Suppressor macrophage treated with lipopolysaccharide for 1 hour (primary cell): Measurements from ENCODE around the gene ERO1A.
A peak's percentile ranks its signal among the peaks of the same experiment; 100 is the strongest.
"Not testable (repeated sequence)": the region's sequence is repeated elsewhere in the genome, so short reads cannot be mapped to it uniquely, and the experiment has no call there.

ENCODE experiments used
- DNase-seq, 3 donors: peaks; one replicate each; pipeline ENCODE4 v3.0.0-alpha.2; 2020 to 2022

ERO1A gene

DNA sequence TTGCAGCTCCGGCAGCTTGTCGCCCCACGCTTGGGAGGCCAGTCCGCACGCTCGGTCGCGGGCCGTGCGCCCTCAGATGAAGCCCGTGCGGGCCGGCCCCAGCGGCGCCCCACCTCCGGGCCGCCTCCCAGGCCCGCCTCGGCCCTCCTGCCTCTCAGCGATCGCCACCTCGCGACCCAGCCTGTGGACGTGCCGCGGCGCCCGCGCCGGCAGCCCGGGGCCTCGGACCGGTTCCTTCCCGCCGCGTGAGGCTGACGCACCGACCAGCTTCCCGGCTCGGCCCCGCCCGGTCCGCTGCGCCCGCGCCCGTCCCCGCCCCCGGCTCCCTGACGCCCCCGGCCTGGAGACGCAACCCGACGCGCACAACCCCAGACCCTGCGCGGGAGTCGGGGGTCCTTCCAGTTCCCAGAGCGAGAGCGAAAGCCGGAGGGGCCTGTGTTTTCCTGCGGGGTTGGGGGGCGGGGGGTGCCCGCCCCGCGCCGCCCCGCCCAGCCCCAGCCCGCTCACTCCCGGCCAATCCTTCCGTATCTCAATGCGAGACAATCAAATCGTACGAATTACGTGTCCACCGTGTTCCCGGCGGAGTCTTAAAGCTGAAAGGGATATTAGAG is at the start of gene ERO1A:
ERO1A (minus strand) TSS at position 78 of the 611 bp plus-strand sequence; CDS start at position 1, 77 bp downstream.
- peak; percentile 92 to 97 (median 96) for DNase-seq

- peak in 1 of 3 donors; percentile 8 for DNase-seq
Observed at GRCh38 chr14:52741865-52742264, 46.5 kb upstream of the ERO1A start.

GRCh38 chr14:52740751-52741150 is 45.4 kb upstream of the ERO1A start:
- DNase-seq: no peak

DNA sequence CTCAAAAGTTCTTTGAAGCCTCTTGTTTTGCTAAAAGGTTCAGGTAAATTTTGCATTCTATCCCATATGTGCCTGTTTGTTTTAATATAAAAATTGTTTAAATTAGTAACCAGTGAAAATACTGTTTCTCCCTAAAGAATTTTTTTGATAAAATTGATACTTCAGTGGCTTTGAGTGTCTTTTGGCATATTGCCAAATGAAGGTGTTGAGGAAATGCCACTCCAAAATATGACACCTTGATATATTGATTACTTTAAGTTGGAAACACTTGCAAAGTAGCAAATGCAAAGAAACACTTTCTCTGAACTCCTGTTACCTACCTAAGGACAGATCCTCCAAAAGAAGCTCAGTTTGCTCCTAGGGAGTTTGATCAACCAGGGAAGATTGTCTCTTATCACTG is 43.1 kb upstream of the ERO1A start:
- DNase-seq: no peak

- no peak for DNase-seq
Observed at GRCh38 chr14:52735921-52736489, 40.6 kb upstream of the ERO1A start.

DNA sequence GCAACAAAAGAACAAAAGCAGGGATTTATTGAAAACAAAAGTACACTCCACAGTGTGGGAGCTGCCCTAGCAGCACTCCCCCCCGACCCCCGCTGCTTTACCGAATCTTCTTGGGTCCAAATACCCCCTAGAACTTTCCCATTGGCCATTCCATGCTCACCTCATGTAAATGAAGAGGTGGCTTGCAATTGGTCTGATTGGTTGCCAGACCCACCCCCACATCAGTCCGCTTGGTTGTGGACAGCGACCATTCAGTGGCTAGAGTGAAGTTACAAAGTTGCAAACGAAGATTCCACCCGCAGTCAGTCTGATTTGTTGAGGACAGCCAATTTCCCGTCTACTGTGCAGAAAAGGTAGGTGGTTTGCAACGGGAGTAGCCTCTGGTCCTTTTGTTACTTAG is 38.5 kb upstream of the ERO1A start:
- DNase-seq: no peak

GRCh38 chr14:52730709-52731111 is 35.4 kb upstream of the ERO1A start:
- peak in 2 of 3 donors; percentile 42 to 48 for DNase-seq

- peak; percentile 97 to 99 (median 99) for DNase-seq
Observed at GRCh38 chr14:52729925-52730708, 34.8 kb upstream of the ERO1A start, which contains the start of gene STYX. Gene STYX, plus strand, starts transcription at chr14:52730166. Its CDS starts 309 bp downstream, at chr14:52730475.

DNA sequence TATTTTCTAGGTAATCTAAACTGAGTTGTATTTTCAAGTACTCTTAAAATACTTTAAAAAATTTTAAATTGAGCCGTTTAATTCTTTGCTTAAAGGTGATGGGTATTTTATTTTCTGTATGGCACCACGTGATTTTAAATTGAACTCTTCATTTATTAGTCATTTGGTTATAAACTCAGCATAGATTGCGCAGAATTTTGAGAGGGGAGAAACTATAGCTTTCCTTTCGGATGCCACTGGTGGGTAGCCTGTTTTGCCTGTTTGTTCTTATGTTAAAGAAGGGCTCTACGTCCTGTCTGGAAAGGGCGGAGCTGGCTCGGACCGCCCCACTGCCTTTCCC is 34.2 kb upstream of the ERO1A start:
- DNase-seq: no peak

- DNase-seq: not testable (repeated sequence)
Observed at GRCh38 chr14:52729035-52729434, 33.7 kb upstream of the ERO1A start.

- DNase-seq: not testable (repeated sequence)
Observed at GRCh38 chr14:52727509-52727908, 32.2 kb upstream of the ERO1A start.

GRCh38 chr14:52724360-52724644 is 28.9 kb upstream of the ERO1A start:
- DNase-seq: no peak

DNA sequence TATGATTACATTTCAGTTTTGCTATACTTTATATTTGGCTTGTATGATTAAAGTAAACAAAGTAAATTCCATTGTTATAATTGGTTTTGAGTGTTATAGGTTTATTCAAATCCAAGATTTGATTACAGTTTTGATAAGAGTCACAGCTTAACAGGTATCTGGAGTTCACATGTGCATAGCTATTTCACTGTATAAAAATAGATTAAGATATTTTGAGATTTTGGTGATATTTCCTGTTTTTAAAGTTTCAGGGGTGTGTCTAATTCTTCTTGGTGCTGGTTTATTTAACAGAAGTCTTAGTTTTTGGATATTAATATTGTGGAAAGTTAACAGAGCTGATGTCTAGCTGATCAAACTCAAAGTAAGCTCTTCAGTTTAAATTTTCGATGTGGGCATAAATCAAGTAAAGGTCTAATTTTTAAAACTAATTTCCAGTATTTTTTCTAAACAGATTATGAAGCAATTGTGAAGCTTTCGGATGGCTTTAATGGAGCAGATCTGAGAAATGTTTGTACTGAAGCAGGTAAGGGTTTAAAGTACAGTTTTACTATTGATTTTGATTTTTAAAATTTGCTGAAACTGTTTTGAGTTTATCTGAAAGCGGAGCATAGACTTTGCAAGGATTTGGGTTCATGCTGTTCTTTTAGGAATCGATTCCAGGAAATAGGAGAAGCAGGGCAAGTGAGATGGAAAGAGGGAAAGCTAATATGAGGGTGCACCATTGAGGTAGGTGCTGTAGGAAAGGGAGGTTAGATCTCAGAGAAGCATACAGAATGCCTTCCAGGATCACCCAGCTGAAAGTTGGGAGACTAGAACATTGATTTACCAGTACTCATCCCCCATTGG is 28.4 kb upstream of the ERO1A start:
- DNase-seq: no peak

GRCh38 chr14:52716155-52716554 is 20.8 kb upstream of the ERO1A start:
- DNase-seq: peak; percentile 15 to 71 (median 66)

GRCh38 chr14:52711666-52712065 is 16.3 kb upstream of the ERO1A start:
- no peak for DNase-seq

DNA sequence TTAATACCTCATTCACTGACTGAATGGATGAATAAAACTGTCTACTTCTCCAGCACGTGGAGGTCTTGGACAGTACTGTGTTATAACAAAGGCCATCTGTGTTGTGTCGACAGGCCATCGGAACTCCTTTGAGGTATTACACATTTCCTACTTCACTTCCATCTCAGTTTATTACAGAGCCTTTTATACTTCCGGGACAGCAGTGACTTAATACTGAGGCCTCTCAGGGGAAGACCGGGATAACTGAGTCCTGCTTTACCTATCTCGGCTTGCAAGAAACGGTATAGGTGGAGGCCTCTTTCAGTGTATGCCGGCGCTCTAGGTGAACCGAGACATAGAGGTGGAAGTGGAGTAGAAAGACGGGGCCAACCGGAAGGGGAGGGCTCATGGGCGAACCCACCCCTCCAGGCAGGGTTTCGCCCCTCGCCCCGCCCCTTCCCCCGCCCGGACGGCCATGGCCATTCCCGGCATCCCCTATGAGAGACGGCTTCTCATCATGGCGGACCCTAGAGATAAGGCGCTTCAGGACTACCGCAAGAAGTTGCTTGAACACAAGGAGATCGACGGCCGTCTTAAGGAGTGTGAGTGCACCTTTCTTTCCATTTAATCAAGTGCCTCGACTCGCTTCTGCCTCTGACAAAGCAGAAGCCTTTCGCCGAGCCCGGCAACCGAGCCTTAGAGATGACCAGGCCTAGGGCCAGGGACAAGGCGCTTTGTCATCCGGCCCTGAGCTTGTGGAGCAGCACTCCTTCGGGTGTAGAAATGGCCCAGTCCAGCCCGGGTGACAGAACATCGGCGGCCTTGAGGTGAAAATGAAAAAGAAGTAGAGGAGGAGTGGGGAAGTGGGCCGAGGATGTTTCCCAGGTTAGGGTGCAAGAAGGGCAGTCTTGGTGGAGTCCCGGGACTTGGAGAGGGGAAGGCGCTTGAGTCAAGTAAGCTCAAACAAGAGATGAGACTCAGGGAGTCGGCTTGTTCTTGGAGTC is 11.7 kb upstream of the ERO1A start, which contains the start of gene PSMC6:
PSMC6 (plus strand) TSS at position 477 of the 983 bp plus-strand sequence; CDS start at position 497, 20 bp downstream.
- peak; percentile 88 to 97 (median 95) for DNase-seq

GRCh38 chr14:52706286-52706685 is 10.9 kb upstream of the ERO1A start:
- peak in 1 of 3 donors; percentile 9 for DNase-seq

- no peak for DNase-seq
Observed at GRCh38 chr14:52703664-52704063, 8.3 kb upstream of the ERO1A start.

DNA sequence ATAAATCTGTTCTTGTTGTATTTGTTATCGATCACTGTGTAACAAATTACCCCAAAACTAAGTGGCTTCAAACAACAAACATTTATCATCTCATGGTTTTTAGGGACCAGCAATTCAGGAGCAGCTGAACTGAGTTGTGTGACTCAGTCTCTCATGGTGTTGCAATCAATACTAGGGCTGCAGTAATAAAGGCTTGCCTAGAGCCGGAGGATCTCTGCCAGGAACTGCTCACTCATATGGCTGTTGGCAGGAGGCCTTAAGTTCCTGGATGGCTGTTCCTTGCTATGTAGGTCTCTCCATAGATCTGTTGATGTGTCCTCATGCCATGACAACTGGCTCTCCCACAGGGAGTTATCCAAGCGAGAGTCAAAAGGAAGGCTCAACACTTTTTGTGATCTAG is 7.9 kb upstream of the ERO1A start:
- DNase-seq: peak; percentile 78 to 91 (median 87)

GRCh38 chr14:52701223-52701622 is 5.9 kb upstream of the ERO1A start:
- DNase-seq: peak; percentile 50 to 69 (median 55)

- peak in 2 of 3 donors; percentile 35 to 46 for DNase-seq
Observed at GRCh38 chr14:52700701-52701172, 5.4 kb upstream of the ERO1A start.
